ENCODE data around the gene ZNF592. TPM values are rescaled to one million over a fixed set of nuclear protein-coding genes. Genes with fewer than 3 reads are reported as not detected.

Gene ZNF592
- total RNA-seq, 5 donors from 2014 or later (not counting 1 experiment from before 2014, with no cell fraction given): 34.5 to 43.6 (median 39.0) TPM

DNA sequence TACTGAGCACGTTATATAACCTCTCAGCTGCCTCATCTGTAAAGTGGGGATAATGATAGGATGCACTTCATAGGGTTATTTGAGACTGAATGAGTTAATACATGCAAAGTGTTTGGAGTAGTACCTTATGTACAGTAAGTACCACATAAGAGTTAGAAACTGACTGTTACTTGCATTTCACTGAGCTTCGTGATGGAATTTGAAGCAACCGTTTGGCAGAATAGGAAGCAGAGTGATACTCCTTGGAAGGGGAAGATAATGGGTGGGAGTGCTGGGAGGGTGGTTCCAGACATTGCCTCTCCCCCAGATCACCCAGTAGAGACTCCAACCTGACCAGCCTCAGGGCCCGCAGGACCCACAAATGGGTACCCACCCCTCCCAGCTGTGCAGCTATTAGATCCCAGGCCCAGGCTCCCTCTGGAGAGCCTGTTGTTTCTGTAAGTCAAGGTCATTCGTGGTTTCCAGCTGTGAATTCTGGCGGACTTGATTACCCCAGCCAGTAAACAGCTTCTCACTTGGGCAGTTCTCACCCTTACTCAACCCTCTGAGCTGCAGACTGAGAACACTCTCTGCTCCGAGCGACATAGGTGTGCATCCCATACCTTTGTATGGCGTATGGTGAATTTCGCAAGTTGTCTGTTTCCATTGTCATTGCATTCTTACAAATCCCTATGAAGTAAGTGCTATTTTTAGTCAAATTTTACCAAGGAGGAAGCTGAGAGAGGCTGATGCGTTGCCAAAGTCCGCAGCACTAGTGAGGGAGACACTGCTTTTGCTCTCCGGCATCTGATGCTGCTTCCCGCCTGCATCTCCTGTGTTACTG is 79.9 kb downstream of the ZNF592 start:
- DNase-seq (no peak), ATAC-seq (replicated peaks in 1 of 4) (no peak)
- no peak overlapping the region for H3K27ac ChIP-seq (ENCODE audit: low read length)
- POLR2A ChIA-PET: no interaction called here
- no peak overlapping the region for H3K27ac Mint-ChIP-seq
- H3K27me3 Mint-ChIP-seq: peaks cover 0 to 5% of the 10 kb centered on the region in 2 donors
- no peaks in the 10 kb centered on the region for H3K4me1 ChIP-seq (ENCODE audit: control insufficient read depth in 1 of 2, extremely low read depth in 1 of 2, insufficient read depth in 2 of 2, low read length in 2 of 2)
- H3K4me3 Mint-ChIP-seq: no peak overlapping the region
- no peaks in the 10 kb centered on the region for H3K36me3 ChIP-seq (ENCODE audit: control insufficient read depth in 2 of 2, extremely low read depth in 1 of 2, insufficient read depth in 1 of 2, low read length in 1 of 2)
- CTCF ChIA-PET: no interaction called here
- H3K9me3 Mint-ChIP-seq: no peaks in the 10 kb centered on the region
- no peak overlapping the region for H3K4me3 ChIP-seq (ENCODE audit: control insufficient read depth in 1 of 2, extremely low read depth in 1 of 2, low read length in 1 of 2)
- H3K27me3 ChIP-seq (replicated peaks in 1 of 2; ENCODE audit: control insufficient read depth in 2 of 2, extremely low read depth in 1 of 2, insufficient read depth in 2 of 2, low read length in 1 of 2): no peaks in the 10 kb centered on the region
- H3K4me1 Mint-ChIP-seq: no peaks in the 10 kb centered on the region
- 88% methylated on average over 10 of the region's 14 CpGs for WGBS (ENCODE audit: insufficient coverage)
- no peaks in the 10 kb centered on the region for H3K36me3 Mint-ChIP-seq
- no peaks in the 10 kb centered on the region for H3K9me3 ChIP-seq

DNA sequence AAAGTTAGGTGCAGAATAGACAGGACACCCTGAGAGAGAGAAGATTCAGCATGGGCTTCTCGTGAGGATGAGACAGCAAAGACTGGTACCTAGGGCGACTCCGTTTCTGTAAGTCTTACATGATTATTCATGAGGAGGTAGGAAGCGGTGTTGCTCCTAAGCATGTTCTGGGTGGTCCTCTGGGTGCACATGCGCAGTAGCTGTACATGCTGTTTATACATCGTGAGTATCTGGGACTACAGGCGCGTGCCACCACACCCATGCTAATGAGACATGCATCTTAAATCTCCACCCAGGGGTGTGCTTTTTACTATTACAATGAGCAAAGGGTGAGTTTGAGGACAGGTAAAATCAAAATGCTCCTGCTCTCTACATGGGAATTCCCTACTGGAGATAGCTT is 81.0 kb downstream of the ZNF592 start:
- Histone ChIP-seq H3K36me3 (ENCODE audit: control insufficient read depth in 2 of 2, extremely low read depth in 1 of 2, insufficient read depth in 1 of 2, low read length in 1 of 2) (no peaks in the 10 kb centered on the region), H3K9me3 (no peaks in the 10 kb centered on the region), H3K27me3 (replicated peaks in 1 of 2; ENCODE audit: control insufficient read depth in 2 of 2, extremely low read depth in 1 of 2, insufficient read depth in 2 of 2, low read length in 1 of 2) (no peaks in the 10 kb centered on the region), H3K27ac (ENCODE audit: low read length) (no peak overlapping the region), H3K4me1 (ENCODE audit: control insufficient read depth in 1 of 2, extremely low read depth in 1 of 2, insufficient read depth in 2 of 2, low read length in 2 of 2) (no peaks in the 10 kb centered on the region), H3K4me3 (ENCODE audit: control insufficient read depth in 1 of 2, extremely low read depth in 1 of 2, low read length in 1 of 2) (no peak overlapping the region)
- no peaks in the 10 kb centered on the region for H3K36me3 Mint-ChIP-seq
- POLR2A ChIA-PET: interaction anchor here in 1 of 2 donors (0.5 kb wide), 1 partner anchor 244 kb away, joined by 3 read pairs; no protein-coding TSS in a partner anchor
- no peaks in the 10 kb centered on the region for H3K4me1 Mint-ChIP-seq
- H3K9me3 Mint-ChIP-seq: no peaks in the 10 kb centered on the region
- CTCF ChIA-PET: no interaction called here
- WGBS (ENCODE audit: insufficient coverage): 86% methylated on average over 3 of the region's 8 CpGs
- no peak for DNase-seq
- H3K27ac Mint-ChIP-seq: no peak overlapping the region
- no peak overlapping the region for H3K4me3 Mint-ChIP-seq
- peaks cover 0 to 5% of the 10 kb centered on the region in 2 donors for H3K27me3 Mint-ChIP-seq
- ATAC-seq (replicated peaks in 1 of 4): no peak

DNA sequence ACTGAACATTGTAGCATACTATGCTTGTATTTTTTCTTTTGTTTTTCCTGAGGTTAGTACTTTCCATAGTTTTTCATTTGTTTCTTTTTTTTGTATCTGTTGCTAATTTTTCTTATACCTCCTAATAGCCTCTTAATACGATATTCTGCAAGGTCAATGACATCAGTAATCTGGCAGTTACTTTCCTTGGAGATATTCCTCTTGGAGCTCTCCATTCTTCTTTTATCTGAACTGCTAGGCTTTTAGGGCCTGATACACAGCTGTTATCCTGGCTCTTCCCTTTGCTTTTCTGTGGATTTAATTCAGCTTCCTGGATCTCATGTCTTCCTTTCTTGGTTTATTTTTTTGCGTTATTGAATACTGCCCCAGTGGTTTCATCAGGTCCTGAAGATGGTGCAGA is 81.6 kb downstream of the ZNF592 start:
- H3K9me3 ChIP-seq: no peaks in the 10 kb centered on the region
- H3K36me3 ChIP-seq (ENCODE audit: control insufficient read depth in 2 of 2, extremely low read depth in 1 of 2, insufficient read depth in 1 of 2, low read length in 1 of 2): no peaks in the 10 kb centered on the region
- H3K27me3 ChIP-seq (replicated peaks in 1 of 2; ENCODE audit: control insufficient read depth in 2 of 2, extremely low read depth in 1 of 2, insufficient read depth in 2 of 2, low read length in 1 of 2): peaks cover 0 to 6% of the 10 kb centered on the region in 2 experiments
- Mint-ChIP-seq H3K4me3 (no peak overlapping the region), H3K36me3 (no peaks in the 10 kb centered on the region), H3K4me1 (no peaks in the 10 kb centered on the region), H3K27ac (no peak overlapping the region), H3K27me3 (peaks cover 0 to 5% of the 10 kb centered on the region in 2 donors), H3K9me3 (no peaks in the 10 kb centered on the region)
- CTCF ChIA-PET: no interaction called here
- ATAC-seq (replicated peaks in 1 of 4) (no peak), DNase-seq (no peak)
- no peaks in the 10 kb centered on the region for H3K4me1 ChIP-seq (ENCODE audit: control insufficient read depth in 1 of 2, extremely low read depth in 1 of 2, insufficient read depth in 2 of 2, low read length in 2 of 2)
- H3K27ac ChIP-seq (ENCODE audit: low read length): no peak overlapping the region
- no peak overlapping the region for H3K4me3 ChIP-seq (ENCODE audit: control insufficient read depth in 1 of 2, extremely low read depth in 1 of 2, low read length in 1 of 2)
- WGBS (ENCODE audit: insufficient coverage): no CpG with 5 or more reads among the region's 2 CpGs
- POLR2A ChIA-PET: interaction anchor here in 1 of 2 donors (0.5 kb wide), 1 partner anchor 245 kb away, joined by 3 read pairs; no protein-coding TSS in a partner anchor

DNA sequence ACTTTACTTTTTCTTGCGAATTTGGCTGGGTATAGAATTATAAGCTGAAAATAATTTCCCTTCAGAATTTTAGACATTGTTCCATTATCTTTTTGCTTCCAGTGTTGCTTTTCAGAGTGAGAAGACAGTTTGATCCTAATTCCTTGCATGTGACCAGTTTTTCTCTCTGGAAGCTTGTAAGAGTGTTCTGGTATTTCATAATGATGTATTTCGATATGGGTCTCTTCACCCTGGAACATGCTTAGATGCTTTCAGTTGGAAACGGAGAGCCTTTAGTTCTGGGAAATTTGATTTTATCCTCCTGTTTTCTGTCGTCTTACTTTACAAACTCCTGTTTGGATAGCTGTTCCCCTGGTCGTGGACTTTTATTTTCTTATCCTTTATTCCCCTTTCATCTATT is 82.6 kb downstream of the ZNF592 start:
- Histone ChIP-seq H3K4me3 (ENCODE audit: control insufficient read depth in 1 of 2, extremely low read depth in 1 of 2, low read length in 1 of 2) (no peak overlapping the region), H3K36me3 (ENCODE audit: control insufficient read depth in 2 of 2, extremely low read depth in 1 of 2, insufficient read depth in 1 of 2, low read length in 1 of 2) (no peaks in the 10 kb centered on the region), H3K4me1 (ENCODE audit: control insufficient read depth in 1 of 2, extremely low read depth in 1 of 2, insufficient read depth in 2 of 2, low read length in 2 of 2) (no peaks in the 10 kb centered on the region), H3K27me3 (replicated peaks in 1 of 2; ENCODE audit: control insufficient read depth in 2 of 2, extremely low read depth in 1 of 2, insufficient read depth in 2 of 2, low read length in 1 of 2) (peaks cover 0 to 8% of the 10 kb centered on the region in 2 experiments), H3K9me3 (no peaks in the 10 kb centered on the region), H3K27ac (ENCODE audit: low read length) (no peak overlapping the region)
- Mint-ChIP-seq H3K36me3 (no peaks in the 10 kb centered on the region), H3K27me3 (peaks cover 0 to 5% of the 10 kb centered on the region in 2 donors), H3K4me1 (no peaks in the 10 kb centered on the region), H3K9me3 (no peaks in the 10 kb centered on the region), H3K27ac (no peak overlapping the region), H3K4me3 (no peak overlapping the region)
- ATAC-seq (replicated peaks in 1 of 4) (no peak), DNase-seq (no peak)
- 70% methylated on average over 2 of the region's 5 CpGs for WGBS (ENCODE audit: insufficient coverage)
- ChIA-PET POLR2A (no interaction called here), CTCF (interaction anchor here in 1 of 2 donors (0.5 kb wide), 1 partner anchor 65 kb away, joined by 3 read pairs; no protein-coding TSS in a partner anchor)

DNA sequence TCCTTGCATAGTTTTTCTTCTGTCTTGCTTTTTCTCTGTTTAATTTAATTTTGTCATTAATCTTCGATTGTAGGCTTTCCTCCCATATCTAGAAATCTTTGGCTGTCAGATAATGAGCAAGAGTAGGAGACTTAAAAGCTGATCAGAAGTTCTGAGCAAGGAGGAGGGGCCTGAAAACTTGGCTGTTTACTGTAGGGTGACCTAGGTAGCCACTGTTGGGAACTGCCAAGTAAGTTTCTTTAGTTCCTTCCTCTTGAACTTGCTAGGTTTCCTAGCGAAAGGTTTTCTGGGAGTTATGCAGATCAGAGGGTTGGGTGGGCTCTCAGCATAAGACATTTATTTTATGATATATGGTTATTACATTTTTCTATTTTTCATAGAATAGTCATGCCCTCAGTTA is 83.2 kb downstream of the ZNF592 start:
- Mint-ChIP-seq H3K27me3 (peaks cover 0 to 10% of the 10 kb centered on the region in 2 donors), H3K4me1 (no peaks in the 10 kb centered on the region), H3K9me3 (no peaks in the 10 kb centered on the region), H3K4me3 (no peak overlapping the region), H3K36me3 (no peaks in the 10 kb centered on the region), H3K27ac (no peak overlapping the region)
- ChIA-PET POLR2A (no interaction called here), CTCF (interaction anchor here in 1 of 2 donors (0.5 kb wide), 1 partner anchor 65 kb away, joined by 3 read pairs; no protein-coding TSS in a partner anchor)
- Histone ChIP-seq H3K27ac (ENCODE audit: low read length) (no peak overlapping the region), H3K27me3 (replicated peaks in 1 of 2; ENCODE audit: control insufficient read depth in 2 of 2, extremely low read depth in 1 of 2, insufficient read depth in 2 of 2, low read length in 1 of 2) (peaks cover 0 to 8% of the 10 kb centered on the region in 2 experiments), H3K9me3 (no peaks in the 10 kb centered on the region), H3K4me1 (ENCODE audit: control insufficient read depth in 1 of 2, extremely low read depth in 1 of 2, insufficient read depth in 2 of 2, low read length in 2 of 2) (no peaks in the 10 kb centered on the region), H3K36me3 (ENCODE audit: control insufficient read depth in 2 of 2, extremely low read depth in 1 of 2, insufficient read depth in 1 of 2, low read length in 1 of 2) (no peaks in the 10 kb centered on the region), H3K4me3 (ENCODE audit: control insufficient read depth in 1 of 2, extremely low read depth in 1 of 2, low read length in 1 of 2) (no peak overlapping the region)
- ATAC-seq (replicated peaks in 1 of 4) (no peak), DNase-seq (no peak)
- no CpG with 5 or more reads among the region's 2 CpGs for WGBS (ENCODE audit: insufficient coverage)

DNA sequence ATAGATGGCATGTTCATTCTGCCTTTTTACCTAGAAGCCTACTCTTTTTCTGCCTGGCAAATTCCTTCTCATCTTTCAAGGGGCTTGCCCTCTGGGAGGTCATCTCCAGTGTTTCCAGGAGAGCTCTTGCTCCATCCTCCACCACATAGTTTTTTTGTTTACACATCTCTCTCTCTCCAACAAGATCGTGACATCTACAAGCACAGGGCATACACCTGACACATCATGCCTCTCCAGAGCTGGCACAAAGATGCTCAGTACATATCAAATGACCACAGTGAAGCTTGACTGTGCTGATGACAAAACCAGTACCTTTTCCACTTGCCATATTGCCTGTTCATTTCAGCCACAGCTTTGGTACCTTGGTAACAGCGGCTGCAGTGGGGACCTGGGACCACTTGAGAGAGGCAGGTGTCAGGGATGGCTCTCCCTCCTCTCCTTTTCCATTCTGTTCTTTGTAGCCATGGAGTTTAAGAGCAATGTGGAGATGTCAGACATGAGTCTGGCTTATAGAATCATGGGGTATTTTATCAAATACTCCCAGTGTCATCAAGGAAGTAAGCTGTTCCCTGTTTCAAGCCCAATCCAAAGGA is 84.2 kb downstream of the ZNF592 start:
- Histone ChIP-seq H3K27me3 (replicated peaks in 1 of 2; ENCODE audit: control insufficient read depth in 2 of 2, extremely low read depth in 1 of 2, insufficient read depth in 2 of 2, low read length in 1 of 2) (peaks cover 0 to 8% of the 10 kb centered on the region in 2 experiments), H3K4me1 (ENCODE audit: control insufficient read depth in 1 of 2, extremely low read depth in 1 of 2, insufficient read depth in 2 of 2, low read length in 2 of 2) (no peaks in the 10 kb centered on the region), H3K9me3 (no peaks in the 10 kb centered on the region), H3K36me3 (ENCODE audit: control insufficient read depth in 2 of 2, extremely low read depth in 1 of 2, insufficient read depth in 1 of 2, low read length in 1 of 2) (no peaks in the 10 kb centered on the region), H3K27ac (ENCODE audit: low read length) (no peak overlapping the region), H3K4me3 (ENCODE audit: control insufficient read depth in 1 of 2, extremely low read depth in 1 of 2, low read length in 1 of 2) (no peak overlapping the region)
- CTCF ChIA-PET: interaction anchor here in 1 of 2 donors (0.6 kb wide), 1 partner anchor 207 kb away, joined by 7 read pairs; no protein-coding TSS in a partner anchor
- Mint-ChIP-seq H3K4me1 (no peaks in the 10 kb centered on the region), H3K36me3 (no peaks in the 10 kb centered on the region), H3K27ac (no peak overlapping the region), H3K27me3 (peaks cover 0 to 15% of the 10 kb centered on the region in 2 donors), H3K4me3 (no peak overlapping the region), H3K9me3 (no peaks in the 10 kb centered on the region)
- DNase-seq (no peak), ATAC-seq (replicated peaks in 1 of 4) (no peak)
- POLR2A ChIA-PET: interaction anchor here in 1 of 2 donors (0.5 kb wide), 1 partner anchor 245 kb away, joined by 9 read pairs; no protein-coding TSS in a partner anchor
- 70% methylated on average over 1 of the region's 2 CpGs for WGBS (ENCODE audit: insufficient coverage)

All from T-cell (primary cell).